ENCODE measurements around the gene SLC6A5. TPM values are rescaled to one million over a fixed set of nuclear protein-coding genes. Genes with fewer than 3 reads are reported as not detected.

Gene SLC6A5
- total and polyA plus RNA-seq, 9 donors, result 0.12 TPM; not detected in 8

DNA sequence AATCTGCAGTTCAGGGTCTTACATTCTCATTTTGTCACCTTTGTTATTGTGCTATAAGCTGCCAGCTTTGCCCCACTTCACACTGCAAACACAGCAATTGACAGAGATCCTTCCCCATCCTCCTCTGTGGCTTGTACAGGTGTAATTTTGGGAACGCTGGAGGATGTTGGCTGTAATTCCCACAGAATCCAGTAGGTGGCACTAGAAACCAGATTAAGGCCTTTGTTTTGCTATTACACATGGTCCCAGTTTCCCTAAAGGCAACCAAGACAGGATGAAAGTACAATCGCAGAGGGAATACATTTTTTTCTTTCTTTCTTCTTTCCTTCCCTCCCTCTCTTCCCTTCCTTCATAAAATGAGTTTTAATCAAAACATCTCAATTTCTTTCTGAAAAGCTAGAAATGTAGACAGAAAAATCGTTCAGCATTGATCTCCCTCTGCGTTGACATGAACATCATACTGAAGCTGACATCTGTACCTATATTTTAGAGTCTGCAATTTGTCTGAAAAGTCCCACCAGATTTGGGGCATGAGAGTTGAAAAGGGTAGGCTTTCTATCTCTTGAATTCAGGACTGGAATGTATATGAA, 48.7 kb downstream of the SLC6A5 start:
- H3K4me3 ChIP-seq, result no peak overlapping the region
- no peaks in the 10 kb centered on the region for H3K9me3 ChIP-seq
- no peaks in the 10 kb centered on the region for H3K4me1 ChIP-seq (ENCODE audit: insufficient read depth)
- DNase-seq, result peak in 1 of 5 donors; percentile 29
- TF ChIP-seq, protein P1, sequence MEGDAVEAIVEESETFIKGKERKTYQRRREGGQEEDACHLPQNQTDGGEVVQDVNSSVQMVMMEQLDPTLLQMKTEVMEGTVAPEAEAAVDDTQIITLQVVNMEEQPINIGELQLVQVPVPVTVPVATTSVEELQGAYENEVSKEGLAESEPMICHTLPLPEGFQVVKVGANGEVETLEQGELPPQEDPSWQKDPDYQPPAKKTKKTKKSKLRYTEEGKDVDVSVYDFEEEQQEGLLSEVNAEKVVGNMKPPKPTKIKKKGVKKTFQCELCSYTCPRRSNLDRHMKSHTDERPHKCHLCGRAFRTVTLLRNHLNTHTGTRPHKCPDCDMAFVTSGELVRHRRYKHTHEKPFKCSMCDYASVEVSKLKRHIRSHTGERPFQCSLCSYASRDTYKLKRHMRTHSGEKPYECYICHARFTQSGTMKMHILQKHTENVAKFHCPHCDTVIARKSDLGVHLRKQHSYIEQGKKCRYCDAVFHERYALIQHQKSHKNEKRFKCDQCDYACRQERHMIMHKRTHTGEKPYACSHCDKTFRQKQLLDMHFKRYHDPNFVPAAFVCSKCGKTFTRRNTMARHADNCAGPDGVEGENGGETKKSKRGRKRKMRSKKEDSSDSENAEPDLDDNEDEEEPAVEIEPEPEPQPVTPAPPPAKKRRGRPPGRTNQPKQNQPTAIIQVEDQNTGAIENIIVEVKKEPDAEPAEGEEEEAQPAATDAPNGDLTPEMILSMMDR (IDR thresholded peaks at IDR 0.05), result peak in 2 of 3 donors; percentile 38 to 61
- no peak for TF ChIP-seq EP300 (IDR thresholded peaks at IDR 0.05)
- H3K27ac ChIP-seq, result no peak overlapping the region
- H3K36me3 ChIP-seq, result no peaks in the 10 kb centered on the region
- intact Hi-C loops (cut with DNase I), result no loop called here
- H3K27me3 ChIP-seq, result no peaks in the 10 kb centered on the region
- WGBS, 3 donors, result 37 to 42% (median 40%) methylated on average over 4 of the region's 4 CpGs

DNA sequence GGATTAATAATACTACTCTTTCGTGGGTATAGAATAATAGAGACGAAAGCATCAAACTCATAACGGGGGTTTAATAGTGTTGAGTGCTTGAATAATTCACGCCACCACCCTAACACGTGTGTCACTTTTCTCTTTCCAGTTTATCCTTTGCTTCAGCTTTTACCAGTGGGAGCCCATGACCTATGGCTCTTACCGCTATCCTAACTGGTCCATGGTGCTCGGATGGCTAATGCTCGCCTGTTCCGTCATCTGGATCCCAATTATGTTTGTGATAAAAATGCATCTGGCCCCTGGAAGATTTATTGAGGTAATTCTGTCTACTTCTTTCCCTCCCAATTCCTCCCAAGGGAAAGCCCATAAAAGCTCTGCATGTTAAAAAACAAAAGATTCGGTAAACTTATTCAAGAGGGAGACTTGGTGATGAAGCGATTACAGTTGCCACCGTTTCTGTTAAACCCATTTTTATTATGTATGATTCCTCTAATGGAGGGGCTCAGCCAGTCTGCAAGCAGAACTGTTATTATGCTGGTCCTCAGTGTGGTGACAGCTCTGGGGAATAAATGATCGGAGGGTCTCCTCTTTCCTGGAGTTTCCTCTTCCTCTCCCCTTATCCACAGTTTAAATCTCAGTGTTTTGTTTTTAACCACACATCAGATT, 52.9 kb downstream of the SLC6A5 start:
- Histone ChIP-seq H3K27ac (no peak overlapping the region), H3K27me3 (no peaks in the 10 kb centered on the region), H3K9me3 (no peaks in the 10 kb centered on the region), H3K4me1 (ENCODE audit: insufficient read depth) (no peaks in the 10 kb centered on the region), H3K36me3 (no peaks in the 10 kb centered on the region), H3K4me3 (no peak overlapping the region)
- 75 to 77% (median 76%) methylated on average over 13 of the region's 13 CpGs for WGBS, 3 donors
- TF ChIP-seq POLR2A (IDR thresholded peaks at IDR 0.05) (no peak), EP300 (IDR thresholded peaks at IDR 0.05) (no peak)
- TF ChIP-seq, protein P1 (IDR thresholded peaks at IDR 0.05), result no peak
- intact Hi-C loops (cut with DNase I), result no loop called here
- no peak for DNase-seq

DNA sequence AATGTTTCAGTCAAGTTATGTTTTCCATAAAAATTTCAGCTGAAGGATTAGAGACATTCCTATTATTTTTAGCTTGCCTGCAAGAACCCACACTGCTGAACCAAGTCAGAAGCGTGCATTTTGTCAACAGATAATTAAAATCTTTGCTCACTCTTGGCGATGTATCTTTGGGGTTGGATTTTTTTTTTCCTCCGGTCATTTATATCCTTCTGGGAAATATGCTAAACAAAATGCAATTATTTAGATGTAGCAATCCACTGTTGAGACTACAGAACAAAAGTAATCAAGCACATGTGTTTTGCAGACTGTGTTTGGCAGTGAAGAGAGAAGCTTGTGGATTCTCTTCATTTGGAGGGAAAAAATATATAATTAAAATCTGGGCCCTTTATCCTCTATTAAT, 54.6 kb downstream of the SLC6A5 start:
- TF ChIP-seq POLR2A (IDR thresholded peaks at IDR 0.05), result no peak
- no peak for DNase-seq
- Histone ChIP-seq H3K27me3 (no peaks in the 10 kb centered on the region), H3K4me3 (no peak overlapping the region), H3K27ac (no peak overlapping the region), H3K4me1 (ENCODE audit: insufficient read depth) (no peaks in the 10 kb centered on the region), H3K9me3 (no peaks in the 10 kb centered on the region), H3K36me3 (no peaks in the 10 kb centered on the region)
- intact Hi-C loops (cut with DNase I), result no loop called here
- 11 to 20% (median 18%) methylated on average over 3 of the region's 3 CpGs for WGBS, 3 donors

DNA sequence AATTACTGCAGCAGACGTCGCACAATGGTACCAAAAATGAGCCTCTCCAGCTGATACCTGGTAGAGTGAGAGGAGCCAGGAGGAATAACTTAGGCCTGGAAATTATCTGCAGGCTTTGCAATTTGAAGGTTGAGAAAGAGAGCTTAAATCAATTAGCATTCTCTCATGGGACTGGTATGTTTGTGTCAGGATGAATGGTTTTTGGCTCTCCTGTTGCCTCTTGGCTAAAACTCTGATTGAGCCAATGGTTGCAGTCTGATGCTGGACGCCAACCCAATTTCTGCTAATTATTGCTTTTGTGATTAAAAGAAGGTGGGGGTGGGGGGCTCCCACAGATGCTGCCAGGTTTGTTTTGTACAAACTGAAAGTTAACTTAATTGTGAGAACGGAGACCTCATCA, 57.5 kb downstream of the SLC6A5 start:
- no peak overlapping the region for H3K27ac ChIP-seq
- TF ChIP-seq EP300 (IDR thresholded peaks at IDR 0.05), result no peak
- TF ChIP-seq POLR2A (IDR thresholded peaks at IDR 0.05), result no peak
- TF ChIP-seq, protein P1 (IDR thresholded peaks at IDR 0.05), result no peak
- H3K36me3 ChIP-seq, result no peaks in the 10 kb centered on the region
- H3K27me3 ChIP-seq, result no peaks in the 10 kb centered on the region
- no peaks in the 10 kb centered on the region for H3K4me1 ChIP-seq (ENCODE audit: insufficient read depth)
- intact Hi-C loops (cut with DNase I), result no loop called here
- H3K9me3 ChIP-seq, result no peaks in the 10 kb centered on the region
- 64 to 85% (median 79%) methylated on average over 4 of the region's 4 CpGs for WGBS, 3 donors
- DNase-seq, result no peak
- no peak overlapping the region for H3K4me3 ChIP-seq

DNA sequence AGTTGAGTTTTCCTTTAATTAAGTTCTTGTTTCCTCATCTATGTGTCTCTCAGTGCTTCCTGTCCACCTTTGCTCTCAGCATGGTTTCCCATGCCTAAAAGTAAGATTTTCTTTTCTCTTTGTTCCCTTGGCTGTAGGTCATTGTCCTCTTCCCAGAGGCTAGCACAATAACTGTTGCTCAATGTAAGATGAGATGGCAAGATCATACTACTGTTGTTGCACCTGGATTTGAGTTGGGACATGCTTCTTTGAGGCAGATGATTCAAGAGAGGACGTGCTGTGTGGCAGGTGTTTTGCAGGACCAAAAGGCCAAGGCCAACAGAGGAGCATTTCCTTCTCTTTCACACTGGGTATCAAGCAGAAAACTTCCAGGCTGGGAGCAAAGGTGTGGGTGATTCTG, 58.7 kb downstream of the SLC6A5 start:
- H3K4me3 ChIP-seq, result no peak overlapping the region
- H3K9me3 ChIP-seq, result no peaks in the 10 kb centered on the region
- no peaks in the 10 kb centered on the region for H3K36me3 ChIP-seq
- no peak overlapping the region for H3K27ac ChIP-seq
- no peaks in the 10 kb centered on the region for H3K4me1 ChIP-seq (ENCODE audit: insufficient read depth)
- no peak for DNase-seq
- intact Hi-C loops (cut with DNase I), result no loop called here
- H3K27me3 ChIP-seq, result no peaks in the 10 kb centered on the region
- 40 to 54% (median 40%) methylated on average over 1 of the region's 1 CpG for WGBS, 3 donors
- TF ChIP-seq, protein P1 (IDR thresholded peaks at IDR 0.05), result no peak
- TF ChIP-seq EP300 (IDR thresholded peaks at IDR 0.05), result no peak

Measured in ovary (tissue), 9 donors.